PC-9 (cell line): ENCODE measurements around the gene CHIA. TPM values are rescaled to one million over a fixed set of nuclear protein-coding genes. Genes with fewer than 3 reads are reported as not detected.
A peak's percentile ranks its signal among the peaks of the same experiment; 100 is the strongest.

Experiments
- Bru-seq: library from RNA; stranded (reverse); fragments of 400-500 nt; gene quantifications from one replicate; lab custom pipeline; 2021; lab: Mats Ljungman, UMichigan
- BruChase-seq, 2 experiments: library from RNA; stranded (reverse); fragments of 400-500 nt; gene quantifications; one replicate each; lab custom pipeline; 2021; lab: Mats Ljungman, UMichigan
- BruUV-seq: library from RNA; stranded (reverse); fragments of 400-500 nt; replicated peaks from 2 replicates; lab custom pipeline; 2021; lab: Mats Ljungman, UMichigan
- CTCF ChIA-PET: fragments of 300-600 bp; sonication (Branson Sonifier 250); formaldehyde crosslinking; loops from one replicate; lab custom pipeline; 2022; ENCODE audit warnings: antibody characterized with exemption; lab: Charles Lee
- POLR2A ChIA-PET: fragments of 300-600 bp; sonication (Branson Sonifier 250); formaldehyde crosslinking; loops from one replicate; lab custom pipeline; 2022; ENCODE audit warnings: antibody characterized with exemption; ENCODE audit not compliant: unreplicated experiment; lab: Charles Lee
- DNase-seq, 2 experiments: peaks; one replicate each; pipeline versions ENCODE4 v3.0.0 to v3.0.0-alpha.2; 2015 to 2022; ENCODE audit warnings: mixed read lengths in 1 of 2
- H2AFZ ChIP-seq: fragments of 200-600 bp; sonication (generic); 2 replicates; pipeline ENCODE4 v1.8.1; 2017; ENCODE audit warnings: antibody characterized with exemption
- H3F3A ChIP-seq: fragments of 200-600 bp; sonication (generic); 2 replicates; pipeline ENCODE4 v1.8.1; 2017; ENCODE audit warnings: antibody characterized with exemption, mild to moderate bottlenecking, low read depth; ENCODE audit not compliant: insufficient read depth
- H3K27ac ChIP-seq: fragments of 200-600 bp; sonication (generic); 2 replicates; pipeline ENCODE4 v1.6.1; 2016; ENCODE audit warnings: mixed run types
- H3K27me3 ChIP-seq: fragments of 200-600 bp; sonication (generic); 2 replicates; pipeline ENCODE4 v1.6.1; 2016; ENCODE audit warnings: low read depth, mixed run types; ENCODE audit not compliant: insufficient read depth
- H3K36me3 ChIP-seq: fragments of 200-600 bp; sonication (generic); 2 replicates; pipeline ENCODE4 v1.6.1; 2016; ENCODE audit warnings: low read depth, mixed run types
- H3K4me1 ChIP-seq: fragments of 200-600 bp; sonication (generic); replicated peaks from 2 replicates; pipeline ENCODE4 v1.6.1; 2016; ENCODE audit warnings: mixed run types; ENCODE audit not compliant: insufficient read depth
- H3K4me2 ChIP-seq: fragments of 200-600 bp; sonication (generic); 2 replicates; pipeline ENCODE4 v1.6.1; 2017; ENCODE audit warnings: mixed run types
- H3K4me3 ChIP-seq: fragments of 200-600 bp; sonication (generic); 2 replicates; pipeline ENCODE4 v1.6.1; 2016; ENCODE audit warnings: mixed run types
- H3K79me2 ChIP-seq: fragments of 200-600 bp; sonication (generic); 2 replicates; pipeline ENCODE4 v1.6.1; 2017; ENCODE audit warnings: low read depth, mixed run types
- H3K9me2 ChIP-seq: fragments of 200-600 bp; sonication (generic); 2 replicates; pipeline ENCODE4 v1.8.1; 2017; ENCODE audit warnings: mild to moderate bottlenecking; ENCODE audit not compliant: insufficient read depth
- H3K9me3 ChIP-seq: fragments of 200-600 bp; sonication (generic); 2 replicates; pipeline ENCODE4 v1.8.1; 2016; ENCODE audit warnings: low read depth; ENCODE audit not compliant: insufficient read depth
- H4K20me1 ChIP-seq: fragments of 200-600 bp; sonication (generic); 2 replicates; pipeline ENCODE4 v1.8.1; 2017; ENCODE audit not compliant: insufficient read depth
- CTCF ChIP-seq: fragments of 200-600 bp; sonication (generic); conservative IDR thresholded peaks from 2 replicates; pipeline ENCODE4 v1.6.1; 2017; ENCODE audit warnings: mixed run types, antibody characterized with exemption, mild to moderate bottlenecking, moderate library complexity
- EZH2 ChIP-seq: fragments of 200-600 bp; sonication (generic); IDR thresholded peaks from 2 replicates; pipeline ENCODE4 v1.8.0; 2017; ENCODE audit warnings: antibody characterized with exemption, low read depth
- intact Hi-C: fragments of 100-400 bp; cut with micrococcal nuclease; formaldehyde crosslinking; loops from one replicate; pipeline ENCODE4 v1.10.0; 2022; ENCODE audit not compliant: unreplicated experiment
- long read RNA-seq: library from polyadenylated mRNA; stranded (forward); transcript quantifications from one replicate; pipeline ENCODE4 v2.0.0, GENCODE V29; 2022
- total RNA-seq: library from RNA; stranded (reverse); gene quantifications from 2 replicates; pipeline ENCODE4 v1.2.3, GENCODE V29; 2021

CHIA gene
- total RNA-seq (not detected in 2 replicates), Bru-seq, nascent RNA (not detected), BruChase-seq, experiment 1, labeled RNA remaining after a 2-hour chase (not detected), BruChase-seq, experiment 2, labeled RNA remaining after a 6-hour chase (not detected)
- long read RNA-seq = 0 reads

- DNase-seq = no peak
- Histone ChIP-seq H3K9me3 (peaks cover 3% of the 10 kb centered on the region; the same call in 1 of the 2 replicates), H2AFZ (no peak within 1 kb of the TSS), H4K20me1 (no peaks in the 10 kb centered on the region), H3K4me2 (no peak within 1 kb of the TSS), H3K4me1 (peaks cover 10% of the 10 kb centered on the region; the same call in 1 of the 2 replicates), H3F3A (no peaks in the 10 kb centered on the region), H3K4me3 (no peak within 1 kb of the TSS), H3K36me3 (no peaks in the 10 kb centered on the region), H3K9me2 (no peaks in the 10 kb centered on the region), H3K27me3 (no peaks in the 10 kb centered on the region), H3K79me2 (no peaks in the 10 kb centered on the region), H3K27ac (no peak within 1 kb of the TSS)
- intact Hi-C loops = no loop called here
- ChIA-PET CTCF (no interaction called here), POLR2A (no interaction called here)
- BruUV-seq = no TSS peak
- TF ChIP-seq EZH2 = no peak
- TF ChIP-seq CTCF = no peak
Measured at GRCh38 chr1:111290630-111291029, at the start of gene CHIA. Gene CHIA, plus strand, starts transcription at chr1:111290851. Its CDS starts 19,617 bp downstream, at chr1:111310468.

GRCh38 chr1:111241797-111242196 lies 48.9 kb upstream of the CHIA start:
- Histone ChIP-seq H3F3A (peaks cover 8% of the 10 kb centered on the region), H3K4me2 (no peak overlapping the region), H3K9me3 (no peaks in the 10 kb centered on the region), H3K9me2 (no peaks in the 10 kb centered on the region), H3K79me2 (no peaks in the 10 kb centered on the region), H3K4me3 (no peak overlapping the region), H3K27ac (no peak overlapping the region), H4K20me1 (no peaks in the 10 kb centered on the region), H3K4me1 (peaks cover 17% of the 10 kb centered on the region), H2AFZ (no peak overlapping the region), H3K27me3 (no peaks in the 10 kb centered on the region), H3K36me3 (no peaks in the 10 kb centered on the region)
- POLR2A ChIA-PET = no interaction called here
- no TSS peak for BruUV-seq
- DNase-seq = peak in 1 of 2 experiments; percentile 53
- intact Hi-C loops = no loop called here
- no peak for TF ChIP-seq EZH2
- TF ChIP-seq CTCF = no peak
- CTCF ChIA-PET = no interaction called here

GRCh38 chr1:111242805-111243523 lies 47.7 kb upstream of the CHIA start:
- Histone ChIP-seq H3F3A (no peaks in the 10 kb centered on the region), H3K9me3 (no peaks in the 10 kb centered on the region), H3K27me3 (no peaks in the 10 kb centered on the region), H3K4me2 (no peak overlapping the region), H3K4me3 (no peak overlapping the region), H3K27ac (no peak overlapping the region), H3K4me1 (peaks cover 6% of the 10 kb centered on the region; the same call in 1 of the 2 replicates), H4K20me1 (no peaks in the 10 kb centered on the region), H3K36me3 (no peaks in the 10 kb centered on the region), H3K79me2 (no peaks in the 10 kb centered on the region), H2AFZ (no peak overlapping the region), H3K9me2 (no peaks in the 10 kb centered on the region)
- TF ChIP-seq CTCF (no peak), EZH2 (no peak)
- DNase-seq = no peak
- BruUV-seq = no TSS peak
- POLR2A ChIA-PET = no interaction called here
- intact Hi-C loops = no loop called here
- CTCF ChIA-PET = no interaction called here
